Neural cell (in vitro differentiated cells): Measurements from ENCODE around the gene TUT1. TPM values are rescaled to one million over a fixed set of nuclear protein-coding genes. Genes with fewer than 3 reads are reported as not detected.

Experiments
- H2AFZ ChIP-seq: fragments of 200-600, 300-800 bp; sonication (generic), shearing (Covaris generic); 2 replicates; pipeline ENCODE4 v1.6.0; 2014; ENCODE audit warnings: low read depth, mild to moderate bottlenecking, antibody characterized with exemption, low read length, moderate library complexity
- H3F3A ChIP-seq: fragments of 200-600 bp; shearing (Covaris generic); 2 replicates; pipeline ENCODE4 v1.6.1; 2016; ENCODE audit warnings: mild to moderate bottlenecking, moderate library complexity, mixed read lengths, antibody characterized with exemption, low read length; ENCODE audit not compliant: insufficient read depth, poor library complexity, severe bottlenecking
- H3K27ac ChIP-seq: fragments of 200-600, 300-800 bp; sonication (generic), shearing (Covaris generic); 2 replicates; pipeline ENCODE4 v1.5.1; 2014; ENCODE audit warnings: mild to moderate bottlenecking, low read length, moderate library complexity
- H3K27me3 ChIP-seq: fragments of 300-800, 200-600 bp; sonication (generic), shearing (Covaris generic); 2 replicates; pipeline ENCODE4 v1.6.0; 2014; ENCODE audit warnings: mild to moderate bottlenecking, low read depth, low read length, moderate library complexity; ENCODE audit not compliant: insufficient read depth
- H3K36me3 ChIP-seq: fragments of 300-800, 200-600 bp; sonication (generic), shearing (Covaris generic); 2 replicates; pipeline ENCODE4 v1.5.1; 2014; ENCODE audit warnings: mild to moderate bottlenecking, antibody characterized with exemption, low read length, moderate library complexity; ENCODE audit not compliant: insufficient read depth
- H3K4me2 ChIP-seq: fragments of 300-800, 200-600 bp; sonication (generic), shearing (Covaris generic); 2 replicates; pipeline ENCODE4 v1.6.0; 2014; ENCODE audit warnings: mild to moderate bottlenecking, low read length
- H3K4me3 ChIP-seq: fragments of 300-800, 200-600 bp; sonication (generic), shearing (Covaris generic); 2 replicates; pipeline ENCODE4 v1.5.1; 2014; ENCODE audit warnings: mild to moderate bottlenecking, low read length, moderate library complexity
- H3K79me2 ChIP-seq: fragments of 200-600 bp; shearing (Covaris generic); replicated peaks from 2 replicates; pipeline ENCODE4 v1.6.0; 2014; ENCODE audit warnings: mild to moderate bottlenecking, low read length, moderate library complexity; ENCODE audit not compliant: insufficient read depth
- H3K9ac ChIP-seq: fragments of 300-800, 200-600 bp; sonication (generic), shearing (Covaris generic); 2 replicates; pipeline ENCODE4 v1.6.1; 2016; ENCODE audit warnings: mild to moderate bottlenecking, low read length, mixed read lengths
- H3K9me2 ChIP-seq: fragments of 200-600 bp; shearing (Covaris generic); 2 replicates; pipeline ENCODE4 v1.6.1; 2016; ENCODE audit warnings: mild to moderate bottlenecking, low read length, mixed read lengths; ENCODE audit not compliant: insufficient read depth
- H3K9me3 ChIP-seq: fragments of 200-600, 300-800 bp; sonication (generic), shearing (Covaris generic); 2 replicates; pipeline ENCODE4 v1.6.1; 2016; ENCODE audit warnings: mild to moderate bottlenecking, mixed run types, low read length, moderate library complexity, mixed read lengths
- H4K20me1 ChIP-seq: fragments of 200-600 bp; shearing (Covaris generic); 2 replicates; pipeline ENCODE4 v1.6.1; 2016; ENCODE audit warnings: mild to moderate bottlenecking, mixed run types; ENCODE audit not compliant: insufficient read depth
- EP300 ChIP-seq: fragments of 450-650 bp; conservative IDR thresholded peaks from 2 replicates; pipeline ENCODE4 v1.6.1; 2014; ENCODE audit warnings: antibody characterized with exemption, mild to moderate bottlenecking, moderate library complexity; ENCODE audit not compliant: poor library complexity, severe bottlenecking
- EZH2 ChIP-seq: fragments of 200-600, 300-800 bp; shearing (Covaris generic), sonication (generic); IDR thresholded peaks from 2 replicates; pipeline ENCODE4 v1.6.1; 2014; ENCODE audit warnings: antibody characterized with exemption, low read length, borderline replicate concordance, mild to moderate bottlenecking; ENCODE audit not compliant: insufficient read depth, poor library complexity, severe bottlenecking
- MXI1 ChIP-seq: fragments of 450-650 bp; conservative IDR thresholded peaks from 2 replicates; pipeline ENCODE4 v1.6.1; 2014; ENCODE audit warnings: antibody characterized with exemption, mild to moderate bottlenecking; ENCODE audit not compliant: poor library complexity, severe bottlenecking
- POLR2AphosphoS5 ChIP-seq: IDR thresholded peaks from 2 replicates; pipeline ENCODE4 v1.6.1; 2012
- RAD21 ChIP-seq: fragments of 450-650 bp; conservative IDR thresholded peaks from 2 replicates; pipeline ENCODE4 v1.6.1; 2014; ENCODE audit warnings: antibody characterized with exemption, mild to moderate bottlenecking, moderate library complexity
- SMC3 ChIP-seq: fragments of 450-650 bp; conservative IDR thresholded peaks from 2 replicates; pipeline ENCODE4 v1.6.1; 2014; ENCODE audit warnings: antibody characterized with exemption, mild to moderate bottlenecking, moderate library complexity; ENCODE audit not compliant: poor library complexity
- TAF1 ChIP-seq: IDR thresholded peaks from 2 replicates; pipeline ENCODE4 v1.6.1; 2012; ENCODE audit warnings: low read depth
- polyA plus RNA-seq: library from polyadenylated mRNA; depleted of rRNA; stranded (reverse); fragments of >200 nt; gene quantifications from 2 replicates; pipeline ENCODE4 v1.2.3, GENCODE V29; 2014
- TF ChIP-seq, protein P1 (sequence below): IDR thresholded peaks from 2 replicates; pipeline ENCODE4 v1.6.1; 2012; ENCODE audit warnings: borderline replicate concordance
- TF ChIP-seq, protein P2 (sequence below): fragments of 450-650 bp; IDR thresholded peaks from 2 replicates; pipeline ENCODE4 v1.5.1; 2014; ENCODE audit warnings: antibody characterized with exemption, mild to moderate bottlenecking, moderate library complexity; ENCODE audit not compliant: poor library complexity, severe bottlenecking

Gene TUT1
- polyA plus RNA-seq, 1 donor from 2014 or later = 17.8 TPM

DNA sequence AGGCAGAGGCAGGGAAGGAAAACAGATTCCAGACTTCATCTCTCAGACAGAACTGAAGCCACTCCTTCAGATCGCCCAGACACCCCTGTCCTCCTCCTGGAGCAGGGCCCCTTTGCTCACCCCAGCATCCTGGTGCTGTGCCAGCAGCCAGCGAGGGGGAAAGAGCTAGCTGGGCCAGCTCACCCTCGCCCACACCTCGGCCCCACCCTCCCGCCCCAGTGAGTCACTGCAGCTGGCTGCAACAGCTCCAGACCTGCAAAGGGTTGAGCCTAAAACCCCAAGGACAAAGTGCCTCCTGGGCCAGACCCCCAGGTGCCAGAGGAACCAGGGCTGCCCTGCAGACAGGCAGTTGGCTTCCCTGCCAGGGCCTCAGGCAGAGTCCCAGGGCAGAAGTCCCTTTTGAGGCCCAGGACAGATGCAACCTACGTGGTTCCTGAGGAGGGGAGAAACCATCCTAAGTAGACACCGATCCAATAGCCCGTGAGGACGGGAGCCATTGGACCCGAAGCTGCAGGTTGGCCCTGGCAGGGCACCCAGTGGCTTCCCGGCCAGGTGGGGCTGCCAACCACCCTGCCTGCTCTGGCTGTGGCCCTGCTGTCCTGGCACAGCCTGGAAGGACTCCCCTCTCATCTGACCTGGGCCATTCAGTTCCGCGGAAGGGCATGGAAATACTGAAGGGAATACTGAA lies 51.9 kb downstream of the TUT1 start:
- H3K4me2 ChIP-seq = no peak overlapping the region
- no peak overlapping the region for H3K27ac ChIP-seq
- no peaks in the 10 kb centered on the region for H3K9me2 ChIP-seq
- H2AFZ ChIP-seq = no peak overlapping the region
- H3K27me3 ChIP-seq = peaks cover 20% of the 10 kb centered on the region
- TF ChIP-seq MXI1 = no peak
- no peak for TF ChIP-seq POLR2AphosphoS5
- TF ChIP-seq, protein P1, sequence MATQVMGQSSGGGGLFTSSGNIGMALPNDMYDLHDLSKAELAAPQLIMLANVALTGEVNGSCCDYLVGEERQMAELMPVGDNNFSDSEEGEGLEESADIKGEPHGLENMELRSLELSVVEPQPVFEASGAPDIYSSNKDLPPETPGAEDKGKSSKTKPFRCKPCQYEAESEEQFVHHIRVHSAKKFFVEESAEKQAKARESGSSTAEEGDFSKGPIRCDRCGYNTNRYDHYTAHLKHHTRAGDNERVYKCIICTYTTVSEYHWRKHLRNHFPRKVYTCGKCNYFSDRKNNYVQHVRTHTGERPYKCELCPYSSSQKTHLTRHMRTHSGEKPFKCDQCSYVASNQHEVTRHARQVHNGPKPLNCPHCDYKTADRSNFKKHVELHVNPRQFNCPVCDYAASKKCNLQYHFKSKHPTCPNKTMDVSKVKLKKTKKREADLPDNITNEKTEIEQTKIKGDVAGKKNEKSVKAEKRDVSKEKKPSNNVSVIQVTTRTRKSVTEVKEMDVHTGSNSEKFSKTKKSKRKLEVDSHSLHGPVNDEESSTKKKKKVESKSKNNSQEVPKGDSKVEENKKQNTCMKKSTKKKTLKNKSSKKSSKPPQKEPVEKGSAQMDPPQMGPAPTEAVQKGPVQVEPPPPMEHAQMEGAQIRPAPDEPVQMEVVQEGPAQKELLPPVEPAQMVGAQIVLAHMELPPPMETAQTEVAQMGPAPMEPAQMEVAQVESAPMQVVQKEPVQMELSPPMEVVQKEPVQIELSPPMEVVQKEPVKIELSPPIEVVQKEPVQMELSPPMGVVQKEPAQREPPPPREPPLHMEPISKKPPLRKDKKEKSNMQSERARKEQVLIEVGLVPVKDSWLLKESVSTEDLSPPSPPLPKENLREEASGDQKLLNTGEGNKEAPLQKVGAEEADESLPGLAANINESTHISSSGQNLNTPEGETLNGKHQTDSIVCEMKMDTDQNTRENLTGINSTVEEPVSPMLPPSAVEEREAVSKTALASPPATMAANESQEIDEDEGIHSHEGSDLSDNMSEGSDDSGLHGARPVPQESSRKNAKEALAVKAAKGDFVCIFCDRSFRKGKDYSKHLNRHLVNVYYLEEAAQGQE = no peak
- TF ChIP-seq EP300 = no peak
- TF ChIP-seq SMC3 = no peak
- TF ChIP-seq, protein P2, sequence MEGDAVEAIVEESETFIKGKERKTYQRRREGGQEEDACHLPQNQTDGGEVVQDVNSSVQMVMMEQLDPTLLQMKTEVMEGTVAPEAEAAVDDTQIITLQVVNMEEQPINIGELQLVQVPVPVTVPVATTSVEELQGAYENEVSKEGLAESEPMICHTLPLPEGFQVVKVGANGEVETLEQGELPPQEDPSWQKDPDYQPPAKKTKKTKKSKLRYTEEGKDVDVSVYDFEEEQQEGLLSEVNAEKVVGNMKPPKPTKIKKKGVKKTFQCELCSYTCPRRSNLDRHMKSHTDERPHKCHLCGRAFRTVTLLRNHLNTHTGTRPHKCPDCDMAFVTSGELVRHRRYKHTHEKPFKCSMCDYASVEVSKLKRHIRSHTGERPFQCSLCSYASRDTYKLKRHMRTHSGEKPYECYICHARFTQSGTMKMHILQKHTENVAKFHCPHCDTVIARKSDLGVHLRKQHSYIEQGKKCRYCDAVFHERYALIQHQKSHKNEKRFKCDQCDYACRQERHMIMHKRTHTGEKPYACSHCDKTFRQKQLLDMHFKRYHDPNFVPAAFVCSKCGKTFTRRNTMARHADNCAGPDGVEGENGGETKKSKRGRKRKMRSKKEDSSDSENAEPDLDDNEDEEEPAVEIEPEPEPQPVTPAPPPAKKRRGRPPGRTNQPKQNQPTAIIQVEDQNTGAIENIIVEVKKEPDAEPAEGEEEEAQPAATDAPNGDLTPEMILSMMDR = no peak
- no peaks in the 10 kb centered on the region for H3K9me3 ChIP-seq
- no peaks in the 10 kb centered on the region for H3K79me2 ChIP-seq
- no peak overlapping the region for H3K9ac ChIP-seq
- no peaks in the 10 kb centered on the region for H3K36me3 ChIP-seq
- no peaks in the 10 kb centered on the region for H3F3A ChIP-seq
- no peak overlapping the region for H3K4me3 ChIP-seq
- H4K20me1 ChIP-seq = no peaks in the 10 kb centered on the region

DNA sequence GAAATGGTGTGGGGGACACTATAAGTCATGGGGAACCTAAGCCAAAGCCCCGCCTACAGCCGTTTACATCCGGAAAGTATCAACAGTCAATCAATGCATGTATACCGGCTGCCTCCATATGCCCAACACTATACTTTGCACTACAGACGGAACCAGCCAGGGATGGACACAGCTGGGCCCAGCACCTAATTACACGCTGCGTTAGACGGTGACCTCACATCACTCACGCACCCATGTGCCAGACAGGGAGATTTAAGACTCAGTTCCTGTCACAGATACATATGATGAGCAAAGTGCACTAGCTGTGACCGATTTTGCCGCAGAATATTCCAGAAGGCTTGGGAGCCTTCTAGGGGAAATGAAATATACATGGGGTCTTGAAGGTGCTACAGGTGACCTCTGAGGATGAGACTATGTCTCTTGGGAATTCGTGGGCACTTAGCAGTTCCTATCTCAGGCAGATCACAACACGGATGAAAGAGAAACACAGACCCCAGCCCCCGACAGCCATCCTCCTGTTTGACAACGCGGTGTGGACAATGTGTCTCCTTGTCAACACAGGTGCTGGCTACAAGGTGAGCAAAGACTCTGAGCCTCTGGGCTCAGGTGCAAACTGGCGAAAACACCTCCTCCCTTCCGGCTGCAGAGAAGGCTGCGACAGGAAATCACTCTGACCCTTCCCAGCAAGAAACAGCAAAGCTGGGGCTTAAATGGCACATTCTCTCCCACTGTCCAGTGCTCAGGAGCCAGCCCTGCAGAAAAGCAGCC lies 52.7 kb downstream of the TUT1 start:
- Histone ChIP-seq H2AFZ (no peak overlapping the region), H3K79me2 (no peaks in the 10 kb centered on the region), H3F3A (no peaks in the 10 kb centered on the region), H3K9me2 (no peaks in the 10 kb centered on the region), H3K27me3 (peaks cover 13% of the 10 kb centered on the region), H3K36me3 (no peaks in the 10 kb centered on the region), H4K20me1 (no peaks in the 10 kb centered on the region), H3K4me2 (no peak overlapping the region), H3K9me3 (no peaks in the 10 kb centered on the region), H3K4me3 (no peak overlapping the region), H3K27ac (no peak overlapping the region), H3K9ac (no peak overlapping the region)
- no peak for TF ChIP-seq POLR2AphosphoS5
- no peak for TF ChIP-seq MXI1
- TF ChIP-seq, protein P2 = no peak
- TF ChIP-seq, protein P1 = no peak
- no peak for TF ChIP-seq RAD21
- TF ChIP-seq TAF1 = no peak
- no peak for TF ChIP-seq EZH2
- TF ChIP-seq EP300 = no peak
- TF ChIP-seq SMC3 = no peak
